Osteocyte (in vitro differentiated cells): ENCODE data around the gene C1QTNF12. TPM values are rescaled to one million over a fixed set of nuclear protein-coding genes. Genes with fewer than 3 reads are reported as not detected.
A peak's percentile ranks its signal among the peaks of the same experiment; 100 is the strongest.

ENCODE experiments used
- DNase-seq: peaks from one replicate; pipeline ENCODE4 v3.0.0; 2021; ENCODE audit warnings: mixed read lengths; ENCODE audit not compliant: unreplicated experiment; ENCODE audit errors: extremely low spot score
- H3K27ac Mint-ChIP-seq: one replicate; pipeline ENCODE4 v1.8.0; 2021; ENCODE audit warnings: mild to moderate bottlenecking, mixed read lengths; ENCODE audit not compliant: unreplicated experiment
- H3K27me3 Mint-ChIP-seq: one replicate; pipeline ENCODE4 v1.8.0; 2021; ENCODE audit warnings: mixed read lengths; ENCODE audit not compliant: unreplicated experiment
- H3K36me3 Mint-ChIP-seq: one replicate; pipeline ENCODE4 v1.8.0; 2021; ENCODE audit warnings: mixed read lengths; ENCODE audit not compliant: unreplicated experiment
- H3K4me1 Mint-ChIP-seq: one replicate; pipeline ENCODE4 v1.8.0; 2021; ENCODE audit warnings: mixed read lengths; ENCODE audit not compliant: unreplicated experiment
- H3K4me3 Mint-ChIP-seq: one replicate; pipeline ENCODE4 v1.8.0; 2021; ENCODE audit warnings: mild to moderate bottlenecking, moderate library complexity, mixed read lengths; ENCODE audit not compliant: unreplicated experiment
- H3K9me3 Mint-ChIP-seq: one replicate; pipeline ENCODE4 v1.8.0; 2021; ENCODE audit warnings: mixed read lengths; ENCODE audit not compliant: unreplicated experiment
- total RNA-seq: library from RNA; stranded (reverse); gene quantifications from 2 replicates; pipeline ENCODE4 v1.2.1, GENCODE V29; 2021
- TF ChIP-seq, protein P1 (sequence below): fragments of 200-600 bp; sonication (generic); IDR thresholded peaks from 2 replicates; pipeline ENCODE4 v1.5.0; 2021; ENCODE audit warnings: antibody characterized with exemption, mild to moderate bottlenecking, moderate library complexity

The C1QTNF12 gene
- total RNA-seq, 1 donor from 2014 or later, result 3.6 TPM

DNA sequence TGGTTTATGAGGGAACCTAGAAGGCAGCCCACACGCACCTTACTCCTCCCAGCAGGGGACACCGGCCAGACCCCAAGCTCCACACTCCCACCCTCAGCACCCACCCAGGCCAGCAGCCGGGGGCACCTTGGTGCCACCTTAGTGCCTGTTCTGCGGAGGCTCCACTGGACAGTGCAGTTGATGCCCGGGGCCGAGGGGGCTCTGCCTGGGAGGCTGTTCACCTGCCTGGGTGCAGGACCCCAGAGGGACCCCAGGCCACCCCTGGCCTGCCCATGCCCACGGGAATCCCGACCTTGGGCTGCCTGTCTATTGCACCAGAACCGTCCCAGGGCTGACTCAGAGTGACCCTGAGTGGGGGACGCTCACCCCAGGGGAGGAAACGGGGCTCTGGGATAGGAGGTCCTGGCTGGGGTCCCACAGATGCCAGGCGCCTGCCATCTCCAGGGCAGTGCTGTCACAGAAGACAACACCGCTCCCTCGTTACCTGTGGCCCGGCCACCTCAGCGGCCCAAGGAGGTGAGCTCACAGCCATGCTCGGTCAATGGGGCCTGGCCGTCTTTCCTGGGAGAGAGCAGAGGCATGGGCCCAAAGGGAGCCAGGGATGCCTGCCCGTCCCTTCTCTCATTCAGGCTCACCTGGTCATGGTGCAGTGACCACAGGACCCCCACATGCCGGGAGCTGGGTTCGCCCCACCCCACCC, 34.4 kb upstream of the C1QTNF12 start:
- Mint-ChIP-seq H3K36me3 (no peaks in the 10 kb centered on the region), H3K27me3 (no peaks in the 10 kb centered on the region), H3K9me3 (no peaks in the 10 kb centered on the region), H3K4me1 (no peaks in the 10 kb centered on the region), H3K4me3 (no peak overlapping the region), H3K27ac (no peak overlapping the region)
- no peak for DNase-seq
- TF ChIP-seq, protein P1, sequence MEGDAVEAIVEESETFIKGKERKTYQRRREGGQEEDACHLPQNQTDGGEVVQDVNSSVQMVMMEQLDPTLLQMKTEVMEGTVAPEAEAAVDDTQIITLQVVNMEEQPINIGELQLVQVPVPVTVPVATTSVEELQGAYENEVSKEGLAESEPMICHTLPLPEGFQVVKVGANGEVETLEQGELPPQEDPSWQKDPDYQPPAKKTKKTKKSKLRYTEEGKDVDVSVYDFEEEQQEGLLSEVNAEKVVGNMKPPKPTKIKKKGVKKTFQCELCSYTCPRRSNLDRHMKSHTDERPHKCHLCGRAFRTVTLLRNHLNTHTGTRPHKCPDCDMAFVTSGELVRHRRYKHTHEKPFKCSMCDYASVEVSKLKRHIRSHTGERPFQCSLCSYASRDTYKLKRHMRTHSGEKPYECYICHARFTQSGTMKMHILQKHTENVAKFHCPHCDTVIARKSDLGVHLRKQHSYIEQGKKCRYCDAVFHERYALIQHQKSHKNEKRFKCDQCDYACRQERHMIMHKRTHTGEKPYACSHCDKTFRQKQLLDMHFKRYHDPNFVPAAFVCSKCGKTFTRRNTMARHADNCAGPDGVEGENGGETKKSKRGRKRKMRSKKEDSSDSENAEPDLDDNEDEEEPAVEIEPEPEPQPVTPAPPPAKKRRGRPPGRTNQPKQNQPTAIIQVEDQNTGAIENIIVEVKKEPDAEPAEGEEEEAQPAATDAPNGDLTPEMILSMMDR, result no peak

DNA sequence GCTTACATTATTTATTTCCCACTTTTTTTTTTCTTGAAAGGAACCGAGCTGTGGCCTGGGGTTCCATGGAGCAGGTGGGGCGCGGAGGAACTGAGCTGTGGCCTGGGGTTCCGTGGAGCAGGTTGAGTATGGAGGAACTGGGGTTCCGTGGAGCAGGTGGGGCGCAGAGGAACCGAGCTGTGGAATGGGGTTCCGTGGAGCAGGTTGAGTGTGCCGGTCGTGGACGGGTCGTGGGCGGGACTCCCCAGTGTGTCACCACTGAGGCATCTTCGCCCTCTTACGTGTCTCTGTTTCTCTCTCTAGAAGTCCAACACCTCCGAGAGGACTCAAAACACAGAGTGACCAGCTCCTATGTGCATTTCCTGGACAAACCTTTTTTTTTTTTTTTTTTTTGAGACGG, 32.5 kb upstream of the C1QTNF12 start:
- no peak for DNase-seq
- TF ChIP-seq, protein P1, result no peak
- Mint-ChIP-seq H3K27ac (no peak overlapping the region), H3K9me3 (no peaks in the 10 kb centered on the region), H3K27me3 (no peaks in the 10 kb centered on the region), H3K36me3 (no peaks in the 10 kb centered on the region), H3K4me1 (no peaks in the 10 kb centered on the region), H3K4me3 (no peak overlapping the region)

DNA sequence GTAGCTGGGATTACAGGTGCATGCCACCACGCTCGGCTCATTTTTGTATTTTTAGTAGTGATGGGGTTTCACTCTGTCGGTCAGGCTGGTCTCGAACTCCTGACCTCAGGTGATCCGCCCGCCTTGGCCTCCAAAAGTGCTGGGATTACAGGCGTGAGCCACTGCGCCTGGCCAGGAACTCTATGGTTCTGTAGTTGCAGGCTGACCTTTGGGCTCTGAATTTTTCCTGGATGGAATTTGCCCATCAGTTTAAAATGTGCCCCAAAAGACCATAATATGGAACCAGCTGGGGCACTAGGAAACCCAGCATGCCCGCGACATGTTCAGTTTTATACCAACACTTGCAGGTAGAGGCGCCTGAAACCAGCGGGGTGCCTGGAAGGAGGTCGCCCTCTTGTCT, 32.1 kb upstream of the C1QTNF12 start:
- TF ChIP-seq, protein P1, result no peak
- H3K36me3 Mint-ChIP-seq, result no peaks in the 10 kb centered on the region

DNA sequence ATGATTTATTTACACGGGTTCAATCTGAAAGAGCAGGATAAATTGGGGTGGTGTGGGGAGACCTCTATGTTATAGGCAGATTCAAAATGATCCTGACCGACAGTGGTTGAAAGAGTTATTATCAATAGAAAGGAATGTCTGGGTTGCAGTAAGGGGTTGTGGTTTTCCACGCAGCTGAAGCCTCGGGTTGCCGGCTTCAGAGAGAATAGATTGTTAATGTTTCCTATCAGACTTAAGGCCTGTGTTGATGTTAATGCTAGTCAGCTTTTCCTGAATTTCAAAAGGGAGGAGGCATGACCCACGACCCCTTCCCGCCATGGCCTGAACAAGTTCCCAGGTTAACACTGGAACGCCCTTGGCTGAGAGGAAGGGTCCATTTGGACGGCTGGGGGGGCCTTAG, 29.3 kb upstream of the C1QTNF12 start:
- H3K27ac Mint-ChIP-seq, result no peak overlapping the region
- DNase-seq, result no peak
- H3K4me1 Mint-ChIP-seq, result peaks cover 18% of the 10 kb centered on the region
- peak overlapping the region; percentile 46 for H3K4me3 Mint-ChIP-seq
- TF ChIP-seq, protein P1, result no peak
- no peaks in the 10 kb centered on the region for H3K27me3 Mint-ChIP-seq
- no peaks in the 10 kb centered on the region for H3K9me3 Mint-ChIP-seq
- peaks cover 5% of the 10 kb centered on the region for H3K36me3 Mint-ChIP-seq

More for the DNA sequence above, 32.1 kb upstream of the C1QTNF12 start:
- H3K4me3 Mint-ChIP-seq, result no peak overlapping the region
- no peaks in the 10 kb centered on the region for H3K27me3 Mint-ChIP-seq
- no peaks in the 10 kb centered on the region for H3K9me3 Mint-ChIP-seq
- DNase-seq, result no peak
- H3K4me1 Mint-ChIP-seq, result no peaks in the 10 kb centered on the region
- H3K27ac Mint-ChIP-seq, result no peak overlapping the region

DNA sequence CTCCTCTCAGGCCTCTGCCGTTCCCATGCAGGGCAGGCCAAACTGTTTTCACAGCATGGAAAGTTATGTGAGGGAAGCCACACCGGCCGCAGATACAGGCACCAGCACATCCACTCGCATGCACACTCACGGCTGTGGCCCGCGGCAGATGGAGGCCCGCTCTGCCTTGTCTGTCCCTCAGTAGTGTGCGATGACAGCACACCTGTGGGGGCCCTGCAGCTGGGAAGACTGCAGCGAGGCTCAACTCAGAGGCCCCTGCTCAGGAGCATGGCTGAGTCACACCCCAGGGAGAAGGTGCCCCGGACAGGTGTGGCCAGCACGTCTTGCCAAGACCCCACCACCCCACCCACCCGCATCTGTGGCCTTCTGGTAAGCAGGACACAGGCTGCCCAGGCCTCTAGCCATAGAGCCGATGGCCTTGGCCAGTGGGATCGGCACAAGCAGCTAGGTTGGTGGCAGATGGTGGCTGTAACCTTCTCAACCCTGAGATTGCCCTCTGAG, 28.5 kb upstream of the C1QTNF12 start:
- Mint-ChIP-seq H3K27me3 (no peaks in the 10 kb centered on the region), H3K4me1 (peaks cover 26% of the 10 kb centered on the region), H3K9me3 (no peaks in the 10 kb centered on the region), H3K4me3 (peak overlapping the region; percentile 65), H3K36me3 (peaks cover 5% of the 10 kb centered on the region), H3K27ac (peak overlapping the region; percentile 31)
- no peak for DNase-seq
- TF ChIP-seq, protein P1, result no peak
